GM10248 (cell line): Measurements from ENCODE around the gene SH2B3.
A peak's percentile ranks its signal among the peaks of the same experiment; 100 is the strongest.

Source experiments
- CTCF ChIA-PET: fragments of 300-600 bp; sonication (Branson Sonifier 250); formaldehyde crosslinking; extraction: SDS; loops from one replicate; lab custom pipeline; 2021; ENCODE audit warnings: antibody characterized with exemption; lab: Yijun Ruan, JAX
- POLR2A ChIA-PET: fragments of 350-650 bp; sonication (Branson Sonifier 250); formaldehyde crosslinking; extraction: SDS; loops from one replicate; lab custom pipeline; 2020; ENCODE audit warnings: antibody characterized with exemption; lab: Yijun Ruan, JAX
- DNase-seq: peaks from one replicate; pipeline ENCODE4 v3.0.0; 2012; ENCODE audit errors: extremely low spot score
- CTCF ChIP-seq: IDR thresholded peaks from 2 replicates; pipeline ENCODE4 v1.5.1; 2012; ENCODE audit warnings: mild to moderate bottlenecking, low read depth; ENCODE audit errors: extremely low read depth, missing control alignments, control extremely low read depth

Gene SH2B3

GRCh38 chr12:111429828-111430432 is 24.2 kb downstream of the SH2B3 start:
- CTCF ChIA-PET = interaction anchor here (1.3 to 44.4 kb wide), 6 partner anchors 12 to 25 kb away, joined by 3 to 1216 read pairs (median 7); partner anchors contain the start of gene SH2B3
- POLR2A ChIA-PET = interaction anchor here (0.6 to 1.2 kb wide), 2 partner anchors 15 to 136 kb away, joined by 4 to 5 read pairs; no protein-coding TSS in a partner anchor
- DNase-seq = peak; percentile 59
- no peak for TF ChIP-seq CTCF

- CTCF ChIA-PET = interaction anchor here (1.2 to 44.4 kb wide), 10 partner anchors 11 to 99 kb away, joined by 3 to 1216 read pairs (median 5); partner anchors contain the start of gene SH2B3
- TF ChIP-seq CTCF = no peak
- POLR2A ChIA-PET = interaction anchor here (0.6 kb wide), 1 partner anchor 137 kb away, joined by 5 read pairs; no protein-coding TSS in a partner anchor
- peak; percentile 69 for DNase-seq
Observed at GRCh38 chr12:111430433-111431353, 25.0 kb downstream of the SH2B3 start.

- CTCF ChIA-PET = interaction anchor here (1.2 to 44.4 kb wide), 6 partner anchors 10 to 98 kb away, joined by 3 to 1216 read pairs (median 5); partner anchors contain the start of gene SH2B3
- no peak for TF ChIP-seq CTCF
- DNase-seq = no peak
- POLR2A ChIA-PET = no interaction called here
Observed at GRCh38 chr12:111431772-111432171, 26.0 kb downstream of the SH2B3 start.

GRCh38 chr12:111434049-111434448 is 28.3 kb downstream of the SH2B3 start:
- no peak for DNase-seq
- POLR2A ChIA-PET = interaction anchor here (0.5 to 2.2 kb wide), 3 partner anchors 10 to 26 kb away, joined by 3 to 16 read pairs (median 5); no protein-coding TSS in a partner anchor

GRCh38 chr12:111434680-111435338 is 29.1 kb downstream of the SH2B3 start:
- ChIA-PET CTCF (interaction anchor here (3.0 to 44.4 kb wide), 4 partner anchors 10 to 30 kb away, joined by 16 to 1216 read pairs (median 36); partner anchors contain the start of gene SH2B3), POLR2A (interaction anchor here (0.5 to 2.2 kb wide), 6 partner anchors 10 to 31 kb away, joined by 3 to 16 read pairs (median 5); no protein-coding TSS in a partner anchor)
- no peak for TF ChIP-seq CTCF
- peak; percentile 76 for DNase-seq

More at GRCh38 chr12:111434049-111434448, 28.3 kb downstream of the SH2B3 start:
- no peak for TF ChIP-seq CTCF
- CTCF ChIA-PET = interaction anchor here (3.0 to 44.4 kb wide), 4 partner anchors 9 to 29 kb away, joined by 16 to 1216 read pairs (median 36); partner anchors contain the start of gene SH2B3
